Measurements from ENCODE around the gene DLG2. TPM values are rescaled to one million over a fixed set of nuclear protein-coding genes. Genes with fewer than 3 reads are reported as not detected.

DLG2 gene
- total RNA-seq, 4 donors from 2014 or later, result 37.9 to 71.5 (median 44.9) TPM

GRCh38 chr11:83976086-83976485, 1651.1 kb downstream of the DLG2 start:
- H3K27ac ChIP-seq, result no peak overlapping the region
- no peaks in the 10 kb centered on the region for H3K36me3 ChIP-seq
- DNase-seq (ENCODE audit: low spot score in 2 of 2), result no peak
- no peaks in the 10 kb centered on the region for H3K4me1 ChIP-seq
- TF ChIP-seq POLR2AphosphoS5 (IDR thresholded peaks at IDR 0.05) (no peak), CTCF (IDR thresholded peaks at IDR 0.05) (no peak), EP300 (IDR thresholded peaks at IDR 0.05) (no peak), POLR2A (IDR thresholded peaks at IDR 0.05) (no peak)
- no peaks in the 10 kb centered on the region for H3K27me3 ChIP-seq
- no peak overlapping the region for H3K4me3 ChIP-seq
- H3K9me3 ChIP-seq, result no peaks in the 10 kb centered on the region

GRCh38 chr11:83972536-83972935, 1654.6 kb downstream of the DLG2 start:
- no peaks in the 10 kb centered on the region for H3K36me3 ChIP-seq
- DNase-seq (ENCODE audit: low spot score in 2 of 2), result no peak
- 100% methylated on average over 1 of the region's 1 CpG for WGBS
- H3K4me3 ChIP-seq, result no peak overlapping the region
- no peaks in the 10 kb centered on the region for H3K4me1 ChIP-seq
- no peaks in the 10 kb centered on the region for H3K9me3 ChIP-seq
- no peak overlapping the region for H3K27ac ChIP-seq
- no peaks in the 10 kb centered on the region for H3K27me3 ChIP-seq
- no peak for TF ChIP-seq EP300 (IDR thresholded peaks at IDR 0.05)
- TF ChIP-seq CTCF (IDR thresholded peaks at IDR 0.05), result no peak
- no peak for TF ChIP-seq POLR2A (IDR thresholded peaks at IDR 0.05)
- TF ChIP-seq POLR2AphosphoS5 (IDR thresholded peaks at IDR 0.05), result no peak

- Histone ChIP-seq H3K4me3 (no peak overlapping the region), H3K27me3 (no peaks in the 10 kb centered on the region), H3K36me3 (no peaks in the 10 kb centered on the region), H3K9me3 (no peaks in the 10 kb centered on the region), H3K4me1 (no peaks in the 10 kb centered on the region), H3K27ac (no peak overlapping the region)
- no peak for DNase-seq (ENCODE audit: low spot score in 2 of 2)
- TF ChIP-seq POLR2AphosphoS5 (IDR thresholded peaks at IDR 0.05) (no peak), EP300 (IDR thresholded peaks at IDR 0.05) (no peak), POLR2A (IDR thresholded peaks at IDR 0.05) (no peak), CTCF (IDR thresholded peaks at IDR 0.05) (no peak)
- WGBS, result 13% methylated on average over 1 of the region's 1 CpG
These were observed 1656.1 kb downstream of the DLG2 start for GRCh38 chr11:83971063-83971462.

- Histone ChIP-seq H3K9me3 (no peaks in the 10 kb centered on the region), H3K4me3 (no peak overlapping the region), H3K27me3 (no peaks in the 10 kb centered on the region), H3K4me1 (no peaks in the 10 kb centered on the region), H3K36me3 (no peaks in the 10 kb centered on the region), H3K27ac (no peak overlapping the region)
- TF ChIP-seq EP300 (IDR thresholded peaks at IDR 0.05) (no peak), POLR2A (IDR thresholded peaks at IDR 0.05) (no peak), POLR2AphosphoS5 (IDR thresholded peaks at IDR 0.05) (no peak), CTCF (IDR thresholded peaks at IDR 0.05) (no peak)
- 64% methylated on average over 2 of the region's 2 CpGs for WGBS
- no peak for DNase-seq (ENCODE audit: low spot score in 2 of 2)
These were observed 1657.0 kb downstream of the DLG2 start for GRCh38 chr11:83970061-83970671.

- no peaks in the 10 kb centered on the region for H3K27me3 ChIP-seq
- H3K9me3 ChIP-seq, result no peaks in the 10 kb centered on the region
- WGBS, result 54% methylated on average over 2 of the region's 2 CpGs
- H3K36me3 ChIP-seq, result no peaks in the 10 kb centered on the region
- H3K4me3 ChIP-seq, result no peak overlapping the region
- DNase-seq (ENCODE audit: low spot score in 2 of 2), result no peak
- no peaks in the 10 kb centered on the region for H3K4me1 ChIP-seq
- TF ChIP-seq POLR2AphosphoS5 (IDR thresholded peaks at IDR 0.05), result no peak
- no peak for TF ChIP-seq CTCF (IDR thresholded peaks at IDR 0.05)
- no peak for TF ChIP-seq POLR2A (IDR thresholded peaks at IDR 0.05)
- TF ChIP-seq EP300 (IDR thresholded peaks at IDR 0.05), result no peak
- H3K27ac ChIP-seq, result no peak overlapping the region
These were observed 1669.9 kb downstream of the DLG2 start for GRCh38 chr11:83957038-83957900.

Data from suprapubic skin (tissue), 4 donors.